ENCODE results near the gene COPS7A.

Gene COPS7A

DNA sequence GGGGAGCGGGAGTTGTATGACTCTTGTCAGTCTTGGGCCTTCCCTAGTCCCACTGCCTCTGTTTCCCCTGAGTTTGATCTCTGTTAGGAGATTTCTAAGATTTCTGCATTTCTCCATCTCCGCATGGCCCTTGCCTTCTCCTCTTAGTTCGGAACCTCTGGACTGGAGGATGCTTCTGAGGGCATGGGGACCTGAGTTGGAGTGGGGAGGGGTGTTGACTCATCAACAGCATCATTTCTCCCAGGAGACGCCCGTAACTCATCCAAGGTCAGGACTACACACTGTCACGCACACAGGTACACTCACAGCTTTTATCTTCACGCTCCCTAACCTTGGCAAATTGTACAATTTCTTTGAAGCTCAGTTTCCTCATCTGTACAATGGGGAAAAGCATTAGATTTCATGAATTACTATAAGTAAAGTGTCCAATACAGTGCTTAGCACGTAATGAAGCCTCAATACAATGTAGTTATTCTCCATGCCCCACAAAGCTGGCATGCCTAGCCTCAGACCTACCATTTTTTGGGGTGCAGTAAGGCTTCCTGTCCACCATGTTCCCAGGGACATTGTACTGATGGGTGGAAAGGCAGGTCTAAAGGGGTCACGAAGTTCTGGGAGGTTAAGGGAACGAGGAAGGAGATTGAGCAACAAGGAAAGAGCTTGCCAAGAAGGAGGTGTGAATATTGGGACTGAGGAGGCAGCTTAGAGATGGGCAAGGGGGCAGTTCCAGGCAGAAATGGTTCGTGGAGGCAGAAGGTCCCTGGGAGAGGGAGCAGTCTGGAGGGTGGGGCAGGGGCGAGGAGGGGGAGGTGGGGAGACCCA lies 47.9 kb downstream of the COPS7A start:
- Histone ChIP-seq H3K27me3 (ENCODE audit: insufficient read depth, insufficient read length) (peaks cover 40% of the 10 kb centered on the region), H3K9me3 (ENCODE audit: insufficient read depth, low read length) (no peaks in the 10 kb centered on the region), H3K9ac (ENCODE audit: insufficient read length, low read depth) (no peak overlapping the region), H3K4me1 (ENCODE audit: insufficient read depth, insufficient read length) (peaks cover 38% of the 10 kb centered on the region), H3K4me3 (ENCODE audit: insufficient read length, low read depth) (no peak overlapping the region), H3K36me3 (ENCODE audit: insufficient read depth, insufficient read length, low read length) (peaks cover 64% of the 10 kb centered on the region)
- TF ChIP-seq ZNF274 (IDR thresholded peaks at IDR 0.05; ENCODE audit: low read depth, low read length) (no peak), SUZ12 (IDR thresholded peaks at IDR 0.05; ENCODE audit: extremely low read depth, insufficient read depth, insufficient read length) (no peak), YY1 (IDR thresholded peaks at IDR 0.05; ENCODE audit: insufficient read depth, insufficient read length) (no peak)
- no peak for DNase-seq (ENCODE audit: low read depth, low spot score)

DNA sequence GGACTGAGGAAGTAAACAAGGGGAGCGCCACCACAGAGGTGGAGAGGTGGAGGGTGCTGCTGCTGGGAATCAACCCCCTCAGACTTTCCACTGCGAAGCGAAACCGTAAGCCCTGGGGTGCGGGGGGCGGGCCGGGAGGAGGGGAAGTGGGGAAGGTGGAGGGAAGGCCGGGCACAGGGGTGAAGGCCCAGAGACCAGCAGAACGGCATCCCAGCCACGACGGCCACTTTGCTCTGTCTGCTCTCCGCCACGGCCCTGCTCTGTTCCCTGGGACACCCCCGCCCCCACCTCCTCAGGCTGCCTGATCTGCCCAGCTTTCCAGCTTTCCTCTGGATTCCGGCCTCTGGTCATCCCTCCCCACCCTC lies 48.5 kb downstream of the COPS7A start, which contains the start of gene LAG3:
TSS of gene LAG3 (plus strand) at position 190 of the 365 bp plus-strand sequence. CDS start 333 bp downstream, outside the sequence.
- Histone ChIP-seq H3K27me3 (ENCODE audit: insufficient read depth, insufficient read length) (peaks cover 46% of the 10 kb centered on the region), H3K9me3 (ENCODE audit: insufficient read depth, low read length) (no peaks in the 10 kb centered on the region), H3K36me3 (ENCODE audit: insufficient read depth, insufficient read length, low read length) (peaks cover 64% of the 10 kb centered on the region), H3K9ac (ENCODE audit: insufficient read length, low read depth) (peak within 1 kb of the TSS; percentile 61), H3K4me3 (ENCODE audit: insufficient read length, low read depth) (peak within 1 kb of the TSS; percentile 22), H3K4me1 (ENCODE audit: insufficient read depth, insufficient read length) (peaks cover 42% of the 10 kb centered on the region)
- TF ChIP-seq SUZ12 (IDR thresholded peaks at IDR 0.05; ENCODE audit: extremely low read depth, insufficient read depth, insufficient read length) (no peak), YY1 (IDR thresholded peaks at IDR 0.05; ENCODE audit: insufficient read depth, insufficient read length) (no peak), ZNF274 (IDR thresholded peaks at IDR 0.05; ENCODE audit: low read depth, low read length) (no peak)
- no peak for DNase-seq (ENCODE audit: low read depth, low spot score)

DNA sequence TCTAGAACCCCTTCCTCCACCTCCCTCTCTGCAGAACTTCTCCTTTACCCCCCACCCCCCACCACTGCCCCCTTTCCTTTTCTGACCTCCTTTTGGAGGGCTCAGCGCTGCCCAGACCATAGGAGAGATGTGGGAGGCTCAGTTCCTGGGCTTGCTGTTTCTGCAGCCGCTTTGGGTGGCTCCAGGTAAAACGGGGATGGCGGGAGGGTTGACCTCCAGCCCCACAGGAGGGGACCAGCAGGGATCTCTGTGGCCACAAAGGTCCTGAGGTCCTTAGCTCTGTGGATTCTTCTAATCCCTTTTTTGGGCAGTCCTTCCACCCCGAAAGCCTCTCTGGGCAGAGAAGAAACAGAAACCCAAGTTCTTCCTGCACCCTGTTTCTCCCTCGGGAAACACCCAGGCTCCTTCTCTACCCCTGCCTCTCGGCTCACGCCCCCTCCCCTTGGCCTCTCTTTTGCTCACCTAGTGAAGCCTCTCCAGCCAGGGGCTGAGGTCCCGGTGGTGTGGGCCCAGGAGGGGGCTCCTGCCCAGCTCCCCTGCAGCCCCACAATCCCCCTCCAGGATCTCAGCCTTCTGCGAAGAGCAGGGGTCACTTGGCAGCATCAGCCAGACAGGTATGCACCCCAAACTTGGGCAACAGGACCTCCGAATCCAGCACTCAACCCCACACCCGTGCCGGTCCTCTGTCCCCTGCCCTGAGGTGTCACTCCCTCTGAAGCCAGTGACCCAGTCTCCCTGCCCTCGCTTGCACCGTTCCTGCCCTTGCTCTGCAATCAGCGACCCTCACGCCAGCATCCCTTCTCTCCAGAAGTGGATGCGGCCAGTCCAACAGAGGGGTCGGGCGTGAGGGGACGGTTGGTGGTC lies 49.1 kb downstream of the COPS7A start:
- Histone ChIP-seq H3K4me1 (ENCODE audit: insufficient read depth, insufficient read length) (peaks cover 48% of the 10 kb centered on the region), H3K9me3 (ENCODE audit: insufficient read depth, low read length) (no peaks in the 10 kb centered on the region), H3K9ac (ENCODE audit: insufficient read length, low read depth) (peak overlapping the region; percentile 61), H3K36me3 (ENCODE audit: insufficient read depth, insufficient read length, low read length) (peaks cover 59% of the 10 kb centered on the region), H3K27me3 (ENCODE audit: insufficient read depth, insufficient read length) (peaks cover 53% of the 10 kb centered on the region), H3K4me3 (ENCODE audit: insufficient read length, low read depth) (peak overlapping the region; percentile 22)
- no peak for DNase-seq (ENCODE audit: low read depth, low spot score)
- TF ChIP-seq ZNF274 (IDR thresholded peaks at IDR 0.05; ENCODE audit: low read depth, low read length) (no peak), SUZ12 (IDR thresholded peaks at IDR 0.05; ENCODE audit: extremely low read depth, insufficient read depth, insufficient read length) (no peak), YY1 (IDR thresholded peaks at IDR 0.05; ENCODE audit: insufficient read depth, insufficient read length) (no peak)

DNA sequence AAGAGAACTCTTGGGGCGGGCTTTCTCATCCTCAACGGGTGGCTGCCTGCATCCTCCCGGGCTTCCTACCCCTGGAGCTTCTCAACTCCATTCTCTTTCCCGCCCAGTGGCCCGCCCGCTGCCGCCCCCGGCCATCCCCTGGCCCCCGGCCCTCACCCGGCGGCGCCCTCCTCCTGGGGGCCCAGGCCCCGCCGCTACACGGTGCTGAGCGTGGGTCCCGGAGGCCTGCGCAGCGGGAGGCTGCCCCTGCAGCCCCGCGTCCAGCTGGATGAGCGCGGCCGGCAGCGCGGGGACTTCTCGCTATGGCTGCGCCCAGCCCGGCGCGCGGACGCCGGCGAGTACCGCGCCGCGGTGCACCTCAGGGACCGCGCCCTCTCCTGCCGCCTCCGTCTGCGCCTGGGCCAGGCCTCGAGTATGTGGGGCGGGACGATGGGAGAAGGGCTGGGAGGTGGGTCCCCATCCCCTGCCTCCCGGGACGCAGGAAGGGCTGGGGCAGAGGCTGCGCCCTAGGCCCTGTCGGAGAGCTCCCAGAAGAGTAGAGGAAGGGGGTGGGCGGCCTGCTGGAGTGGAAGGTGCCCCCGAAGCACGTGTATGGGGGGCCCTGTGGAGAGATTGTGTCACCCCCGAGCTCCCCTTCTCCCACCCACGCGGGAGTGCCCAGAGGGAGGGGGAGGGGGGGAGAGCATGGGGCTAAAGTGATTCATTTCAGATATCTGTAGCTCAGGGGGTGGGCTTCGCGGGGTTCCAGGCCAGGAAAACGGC lies 49.9 kb downstream of the COPS7A start:
- TF ChIP-seq ZNF274 (IDR thresholded peaks at IDR 0.05; ENCODE audit: low read depth, low read length) (no peak), YY1 (IDR thresholded peaks at IDR 0.05; ENCODE audit: insufficient read depth, insufficient read length) (no peak), SUZ12 (IDR thresholded peaks at IDR 0.05; ENCODE audit: extremely low read depth, insufficient read depth, insufficient read length) (no peak)
- Histone ChIP-seq H3K9ac (ENCODE audit: insufficient read length, low read depth) (peak overlapping the region; percentile 69), H3K36me3 (ENCODE audit: insufficient read depth, insufficient read length, low read length) (peaks cover 51% of the 10 kb centered on the region), H3K9me3 (ENCODE audit: insufficient read depth, low read length) (no peaks in the 10 kb centered on the region), H3K4me1 (ENCODE audit: insufficient read depth, insufficient read length) (peaks cover 51% of the 10 kb centered on the region), H3K4me3 (ENCODE audit: insufficient read length, low read depth) (peak overlapping the region; percentile 22), H3K27me3 (ENCODE audit: insufficient read depth, insufficient read length) (peaks cover 57% of the 10 kb centered on the region)
- no peak for DNase-seq (ENCODE audit: low read depth, low spot score)

DNA sequence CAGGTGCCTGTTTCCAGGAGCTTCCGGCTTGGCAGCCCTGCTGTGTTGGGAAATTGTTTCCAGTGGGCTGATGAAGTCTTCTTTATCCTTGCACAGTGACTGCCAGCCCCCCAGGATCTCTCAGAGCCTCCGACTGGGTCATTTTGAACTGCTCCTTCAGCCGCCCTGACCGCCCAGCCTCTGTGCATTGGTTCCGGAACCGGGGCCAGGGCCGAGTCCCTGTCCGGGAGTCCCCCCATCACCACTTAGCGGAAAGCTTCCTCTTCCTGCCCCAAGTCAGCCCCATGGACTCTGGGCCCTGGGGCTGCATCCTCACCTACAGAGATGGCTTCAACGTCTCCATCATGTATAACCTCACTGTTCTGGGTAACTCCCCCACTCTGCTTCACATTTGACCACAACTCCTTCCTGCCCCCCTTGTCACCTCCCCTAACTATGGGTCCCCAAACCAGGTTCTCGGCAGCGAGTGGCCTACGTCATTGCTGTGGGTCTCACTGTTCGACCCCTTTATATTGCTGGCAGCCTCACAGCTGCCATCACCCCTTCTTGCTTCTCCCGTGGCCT lies 50.7 kb downstream of the COPS7A start:
- Histone ChIP-seq H3K36me3 (ENCODE audit: insufficient read depth, insufficient read length, low read length) (peaks cover 43% of the 10 kb centered on the region), H3K27me3 (ENCODE audit: insufficient read depth, insufficient read length) (peaks cover 57% of the 10 kb centered on the region), H3K9ac (ENCODE audit: insufficient read length, low read depth) (no peak overlapping the region), H3K4me3 (ENCODE audit: insufficient read length, low read depth) (no peak overlapping the region), H3K9me3 (ENCODE audit: insufficient read depth, low read length) (no peaks in the 10 kb centered on the region), H3K4me1 (ENCODE audit: insufficient read depth, insufficient read length) (peaks cover 52% of the 10 kb centered on the region)
- TF ChIP-seq SUZ12 (IDR thresholded peaks at IDR 0.05; ENCODE audit: extremely low read depth, insufficient read depth, insufficient read length), result no peak
- no peak for TF ChIP-seq YY1 (IDR thresholded peaks at IDR 0.05; ENCODE audit: insufficient read depth, insufficient read length)
- DNase-seq (ENCODE audit: low read depth, low spot score), result no peak

DNA sequence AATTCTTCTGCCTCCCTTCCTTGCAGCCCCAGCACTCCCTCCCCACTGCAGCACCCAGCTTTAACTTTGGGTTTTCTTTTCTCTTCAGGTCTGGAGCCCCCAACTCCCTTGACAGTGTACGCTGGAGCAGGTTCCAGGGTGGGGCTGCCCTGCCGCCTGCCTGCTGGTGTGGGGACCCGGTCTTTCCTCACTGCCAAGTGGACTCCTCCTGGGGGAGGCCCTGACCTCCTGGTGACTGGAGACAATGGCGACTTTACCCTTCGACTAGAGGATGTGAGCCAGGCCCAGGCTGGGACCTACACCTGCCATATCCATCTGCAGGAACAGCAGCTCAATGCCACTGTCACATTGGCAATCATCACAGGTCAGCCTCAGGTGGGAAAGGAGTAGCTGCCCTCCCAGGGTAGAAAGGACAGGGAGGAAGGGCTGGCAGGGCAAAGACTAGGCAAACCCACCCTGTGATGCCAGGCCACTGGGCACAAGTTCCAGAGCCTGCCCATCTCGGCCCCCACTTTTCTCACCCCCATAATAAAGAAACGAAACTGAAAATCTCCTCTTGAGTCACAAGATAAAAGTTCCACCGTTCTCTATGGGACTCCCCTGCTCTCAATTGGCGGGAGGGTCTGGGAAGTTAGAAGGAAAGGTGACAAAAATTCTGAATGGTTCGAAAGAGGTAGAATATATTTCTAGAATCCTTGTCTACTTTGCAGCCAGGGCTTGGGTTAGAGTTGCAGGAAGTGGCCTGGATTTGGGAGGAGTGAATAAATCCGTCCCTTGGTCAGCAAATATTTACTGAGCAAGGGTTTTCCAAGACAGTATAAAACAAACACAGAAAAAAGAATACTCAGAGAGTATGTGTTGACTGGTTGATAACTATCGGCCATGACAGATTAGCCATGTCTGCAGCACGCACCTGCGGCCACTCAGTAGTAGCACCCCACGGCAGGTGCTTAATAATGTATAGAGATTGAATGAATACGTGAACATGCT lies 51.6 kb downstream of the COPS7A start:
- no peak overlapping the region for H3K4me3 ChIP-seq (ENCODE audit: insufficient read length, low read depth)
- H3K36me3 ChIP-seq (ENCODE audit: insufficient read depth, insufficient read length, low read length), result peaks cover 34% of the 10 kb centered on the region
- H3K9me3 ChIP-seq (ENCODE audit: insufficient read depth, low read length), result no peaks in the 10 kb centered on the region
- H3K9ac ChIP-seq (ENCODE audit: insufficient read length, low read depth), result no peak overlapping the region
- peaks cover 50% of the 10 kb centered on the region for H3K4me1 ChIP-seq (ENCODE audit: insufficient read depth, insufficient read length)
- H3K27me3 ChIP-seq (ENCODE audit: insufficient read depth, insufficient read length), result peaks cover 57% of the 10 kb centered on the region
- TF ChIP-seq SUZ12 (IDR thresholded peaks at IDR 0.05; ENCODE audit: extremely low read depth, insufficient read depth, insufficient read length) (no peak), ZNF274 (IDR thresholded peaks at IDR 0.05; ENCODE audit: low read depth, low read length) (no peak), YY1 (IDR thresholded peaks at IDR 0.05; ENCODE audit: insufficient read depth, insufficient read length) (no peak)
- DNase-seq (ENCODE audit: low read depth, low spot score), result no peak
